SJSA1 (cell line): Measurements from ENCODE around the gene PKP4. TPM values are rescaled to one million over a fixed set of nuclear protein-coding genes. Genes with fewer than 3 reads are reported as not detected.

ENCODE experiments used
- DNase-seq, 2 experiments: peaks; one replicate each; pipeline ENCODE4 v3.0.0-alpha.2; 2015 to 2020; ENCODE audit warnings: low spot score in 2 of 2, low read depth in 1 of 2
- H3K27ac ChIP-seq: fragments of 250-450 bp; sonication (Bioruptor Pico); 2 replicates; pipeline ENCODE4 v1.5.1; 2020; ENCODE audit warnings: mild to moderate bottlenecking, moderate library complexity
- H3K27me3 ChIP-seq: fragments of 250-450 bp; sonication (Bioruptor Pico); replicated peaks from 2 replicates; pipeline ENCODE4 v1.5.1; 2020; ENCODE audit warnings: mild to moderate bottlenecking, moderate library complexity
- H3K36me3 ChIP-seq: fragments of 250-450 bp; sonication (Bioruptor Pico); 2 replicates; pipeline ENCODE4 v1.5.1; 2020; ENCODE audit warnings: mild to moderate bottlenecking
- H3K4me1 ChIP-seq: fragments of 250-450 bp; sonication (Bioruptor Pico); replicated peaks from 2 replicates; pipeline ENCODE4 v1.6.1; 2021; ENCODE audit warnings: mild to moderate bottlenecking
- H3K4me3 ChIP-seq: fragments of 250-450 bp; sonication (Bioruptor Pico); 2 replicates; pipeline ENCODE4 v1.5.1; 2020; ENCODE audit warnings: mild to moderate bottlenecking
- H3K9me3 ChIP-seq: fragments of 250-450 bp; sonication (Bioruptor Pico); replicated peaks from 2 replicates; pipeline ENCODE4 v1.5.1; 2020; ENCODE audit warnings: mild to moderate bottlenecking
- total RNA-seq: library from RNA; depleted of rRNA; stranded (reverse); fragments of >200 nt; shearing (Covaris generic); gene quantifications from 2 replicates; pipeline ENCODE4 v1.2.3, GENCODE V29; 2014

Gene PKP4
- total RNA-seq, 1 experiment from 2014 or later = 61.0 TPM

- DNase-seq = no peak
- Histone ChIP-seq H3K27me3 (no peaks in the 10 kb centered on the region), H3K9me3 (no peaks in the 10 kb centered on the region), H3K4me1 (peaks cover 6% of the 10 kb centered on the region; the same call in 1 of the 2 replicates), H3K4me3 (no peak overlapping the region), H3K36me3 (peaks cover 97% of the 10 kb centered on the region), H3K27ac (no peak overlapping the region)
Measured at GRCh38 chr2:158666969-158667368, 210.2 kb downstream of the PKP4 start.

GRCh38 chr2:158667586-158667985 is 210.8 kb downstream of the PKP4 start:
- peaks cover 6% of the 10 kb centered on the region; the same call in 1 of the 2 replicates for H3K4me1 ChIP-seq
- H3K4me3 ChIP-seq = no peak overlapping the region
- H3K27me3 ChIP-seq = no peaks in the 10 kb centered on the region
- peaks cover 96% of the 10 kb centered on the region for H3K36me3 ChIP-seq
- DNase-seq = no peak
- H3K9me3 ChIP-seq = no peaks in the 10 kb centered on the region
- H3K27ac ChIP-seq = no peak overlapping the region

- no peak overlapping the region for H3K27ac ChIP-seq
- H3K36me3 ChIP-seq = peaks cover 93% of the 10 kb centered on the region
- H3K27me3 ChIP-seq = no peaks in the 10 kb centered on the region
- DNase-seq = no peak
- peaks cover 6% of the 10 kb centered on the region; the same call in 1 of the 2 replicates for H3K4me1 ChIP-seq
- no peak overlapping the region for H3K4me3 ChIP-seq
- H3K9me3 ChIP-seq = no peaks in the 10 kb centered on the region
Measured at GRCh38 chr2:158668001-158668765, 211.4 kb downstream of the PKP4 start.

- H3K36me3 ChIP-seq = peaks cover 91% of the 10 kb centered on the region
- H3K27ac ChIP-seq = no peak overlapping the region
- H3K9me3 ChIP-seq = no peaks in the 10 kb centered on the region
- no peak overlapping the region for H3K4me3 ChIP-seq
- DNase-seq = no peak
- no peaks in the 10 kb centered on the region for H3K27me3 ChIP-seq
- 0 out of 2 replicates have a peak, but pooled peaks cover under 1% of the 10 kb centered on the region for H3K4me1 ChIP-seq
Measured at GRCh38 chr2:158670292-158670691, 213.5 kb downstream of the PKP4 start.

- no peaks in the 10 kb centered on the region for H3K9me3 ChIP-seq
- H3K27ac ChIP-seq = no peak overlapping the region
- H3K36me3 ChIP-seq = peaks cover 91% of the 10 kb centered on the region
- H3K4me3 ChIP-seq = no peak overlapping the region
- no peak for DNase-seq
- H3K27me3 ChIP-seq = no peaks in the 10 kb centered on the region
- H3K4me1 ChIP-seq = no peaks in the 10 kb centered on the region
Measured at GRCh38 chr2:158671360-158672245, 214.9 kb downstream of the PKP4 start.

GRCh38 chr2:158676295-158676694 is 219.5 kb downstream of the PKP4 start:
- Histone ChIP-seq H3K36me3 (peaks cover 79% of the 10 kb centered on the region), H3K27ac (no peak overlapping the region), H3K4me1 (no peaks in the 10 kb centered on the region), H3K4me3 (no peak overlapping the region), H3K27me3 (no peaks in the 10 kb centered on the region), H3K9me3 (no peaks in the 10 kb centered on the region)
- no peak for DNase-seq

GRCh38 chr2:158676696-158677095 is 219.9 kb downstream of the PKP4 start:
- Histone ChIP-seq H3K9me3 (no peaks in the 10 kb centered on the region), H3K27ac (no peak overlapping the region)
- DNase-seq = no peak

GRCh38 chr2:158677542-158677941 is 220.8 kb downstream of the PKP4 start:
- Histone ChIP-seq H3K9me3 (no peaks in the 10 kb centered on the region), H3K27ac (no peak overlapping the region), H3K4me1 (no peaks in the 10 kb centered on the region), H3K36me3 (peaks cover 67% of the 10 kb centered on the region), H3K27me3 (no peaks in the 10 kb centered on the region), H3K4me3 (no peak overlapping the region)
- DNase-seq = no peak

More at GRCh38 chr2:158676696-158677095, 219.9 kb downstream of the PKP4 start:
- no peak overlapping the region for H3K4me3 ChIP-seq
- no peaks in the 10 kb centered on the region for H3K4me1 ChIP-seq
- H3K27me3 ChIP-seq = no peaks in the 10 kb centered on the region
- peaks cover 75% of the 10 kb centered on the region for H3K36me3 ChIP-seq

- peaks cover 31% of the 10 kb centered on the region for H3K36me3 ChIP-seq
Measured at GRCh38 chr2:158681816-158682215, 225.1 kb downstream of the PKP4 start.

GRCh38 chr2:158685646-158686045 is 228.9 kb downstream of the PKP4 start:
- Histone ChIP-seq H3K9me3 (no peaks in the 10 kb centered on the region), H3K4me3 (no peak overlapping the region), H3K4me1 (no peaks in the 10 kb centered on the region), H3K27ac (no peak overlapping the region), H3K27me3 (no peaks in the 10 kb centered on the region), H3K36me3 (no peaks in the 10 kb centered on the region)
- DNase-seq = no peak

More at GRCh38 chr2:158681816-158682215, 225.1 kb downstream of the PKP4 start:
- H3K4me1 ChIP-seq = no peaks in the 10 kb centered on the region
- no peak overlapping the region for H3K4me3 ChIP-seq
- DNase-seq = no peak
- no peaks in the 10 kb centered on the region for H3K27me3 ChIP-seq
- H3K9me3 ChIP-seq = no peaks in the 10 kb centered on the region
- no peak overlapping the region for H3K27ac ChIP-seq

- Histone ChIP-seq H3K27me3 (no peaks in the 10 kb centered on the region), H3K9me3 (no peaks in the 10 kb centered on the region), H3K36me3 (no peaks in the 10 kb centered on the region), H3K27ac (no peak overlapping the region), H3K4me3 (no peak overlapping the region), H3K4me1 (no peaks in the 10 kb centered on the region)
- no peak for DNase-seq
Measured at GRCh38 chr2:158686210-158686691, 229.5 kb downstream of the PKP4 start.

- no peak for DNase-seq
- no peaks in the 10 kb centered on the region for H3K27me3 ChIP-seq
- H3K9me3 ChIP-seq = no peaks in the 10 kb centered on the region
- H3K36me3 ChIP-seq = no peaks in the 10 kb centered on the region
- H3K4me1 ChIP-seq = no peaks in the 10 kb centered on the region
- H3K4me3 ChIP-seq = no peak overlapping the region
- no peak overlapping the region for H3K27ac ChIP-seq
Measured at GRCh38 chr2:158687315-158687714, 230.6 kb downstream of the PKP4 start.

- no peaks in the 10 kb centered on the region for H3K27me3 ChIP-seq
- no peaks in the 10 kb centered on the region for H3K4me1 ChIP-seq
- H3K36me3 ChIP-seq = no peaks in the 10 kb centered on the region
- no peaks in the 10 kb centered on the region for H3K9me3 ChIP-seq
- no peak for DNase-seq
- no peak overlapping the region for H3K27ac ChIP-seq
- no peak overlapping the region for H3K4me3 ChIP-seq
Measured at GRCh38 chr2:158688721-158689120, 232.0 kb downstream of the PKP4 start.

GRCh38 chr2:158689391-158689790 is 232.6 kb downstream of the PKP4 start:
- H3K27me3 ChIP-seq = no peaks in the 10 kb centered on the region
- DNase-seq = no peak
- no peaks in the 10 kb centered on the region for H3K36me3 ChIP-seq
- H3K4me3 ChIP-seq = no peak overlapping the region
- H3K9me3 ChIP-seq = no peaks in the 10 kb centered on the region
- no peaks in the 10 kb centered on the region for H3K4me1 ChIP-seq
- no peak overlapping the region for H3K27ac ChIP-seq
